Left ventricle myocardium superior (tissue), 1 donor: ENCODE measurements around the gene SORL1. TPM values are rescaled to one million over a fixed set of nuclear protein-coding genes. Genes with fewer than 3 reads are reported as not detected.
"Not testable (repeated sequence)": the region's sequence is repeated elsewhere in the genome, so short reads cannot be mapped to it uniquely, and the experiment has no call there.

Experiments
- ATAC-seq: fragments of 200-7000 bp; cut with Tn5 transposase; one replicate; pipeline ENCODE4 v1.9.1; 2020; ENCODE audit warnings: mild to moderate bottlenecking, moderate library complexity
- DNase-seq: peaks from one replicate; pipeline ENCODE4 v3.0.0-alpha.2; 2020
- intact Hi-C: fragments of 100-400 bp; cut with micrococcal nuclease; formaldehyde crosslinking; loops from one replicate; pipeline ENCODE4 v1.11.0; 2022
- total RNA-seq: library from RNA; stranded (reverse); fragmentation: NEBNext Ultra II Directional; extraction: Animal tissue kit (Norgen Biotek cat#: 25700); gene quantifications from one replicate; pipeline ENCODE4 v1.2.1, GENCODE V29; 2021
- donor health status: DM: no; HTN: yes; CAD: no; lungs with severe emphysema.

The SORL1 gene
- total RNA-seq, 1 donor from 2014 or later: 11.9 TPM

DNA sequence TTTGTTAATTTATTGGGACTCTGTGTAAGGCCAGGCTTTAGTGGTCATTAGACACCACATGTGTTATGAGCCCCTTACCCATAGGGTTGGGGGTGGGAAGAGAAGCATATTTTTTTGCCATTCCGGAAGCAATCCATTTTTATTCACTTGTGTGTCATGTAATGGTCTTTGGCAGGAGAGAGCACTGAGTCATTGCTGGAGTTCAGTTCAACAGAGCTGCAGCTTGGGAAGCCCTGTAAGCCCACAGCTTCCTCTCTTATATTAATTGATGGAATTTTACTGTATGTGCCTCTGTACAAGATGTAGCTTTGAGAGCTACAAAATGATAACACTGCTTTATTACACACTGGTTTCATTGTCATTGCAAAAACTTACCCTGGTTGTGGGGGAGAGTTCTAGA is 177.9 kb downstream of the SORL1 start:
- DNase-seq (no peak), ATAC-seq (peak; percentile 27)
- intact Hi-C loops: no loop called here

DNA sequence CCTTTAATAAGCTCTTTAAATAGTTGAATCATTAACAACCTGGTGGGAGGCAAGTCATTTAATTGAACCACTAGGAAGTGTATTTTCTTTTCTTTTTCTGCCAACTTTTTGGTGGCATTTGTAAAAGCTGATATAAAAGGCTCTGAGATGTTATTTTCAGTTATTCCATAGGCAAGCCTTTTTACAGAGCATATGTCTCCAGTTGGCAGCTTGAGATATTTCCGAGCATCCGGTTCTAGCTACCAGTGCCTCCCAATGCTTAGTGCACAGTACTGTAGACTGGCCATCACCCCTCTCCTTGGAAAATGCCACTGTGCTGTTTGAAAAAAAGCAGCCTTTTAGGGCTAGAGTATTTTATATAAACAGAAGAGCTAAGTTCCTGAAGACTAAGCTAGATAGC is 179.3 kb downstream of the SORL1 start:
- intact Hi-C loops: no loop called here
- DNase-seq: no peak

GRCh38 chr11:121634273-121634672 is 182.2 kb downstream of the SORL1 start:
- ATAC-seq (no peak), DNase-seq (no peak)
- intact Hi-C loops: no loop called here

More for the DNA sequence above, 179.3 kb downstream of the SORL1 start:
- ATAC-seq: no peak

- ATAC-seq: no peak
- no peak for DNase-seq
- intact Hi-C loops: no loop called here
Observed at GRCh38 chr11:121634889-121635288, 182.8 kb downstream of the SORL1 start.

DNA sequence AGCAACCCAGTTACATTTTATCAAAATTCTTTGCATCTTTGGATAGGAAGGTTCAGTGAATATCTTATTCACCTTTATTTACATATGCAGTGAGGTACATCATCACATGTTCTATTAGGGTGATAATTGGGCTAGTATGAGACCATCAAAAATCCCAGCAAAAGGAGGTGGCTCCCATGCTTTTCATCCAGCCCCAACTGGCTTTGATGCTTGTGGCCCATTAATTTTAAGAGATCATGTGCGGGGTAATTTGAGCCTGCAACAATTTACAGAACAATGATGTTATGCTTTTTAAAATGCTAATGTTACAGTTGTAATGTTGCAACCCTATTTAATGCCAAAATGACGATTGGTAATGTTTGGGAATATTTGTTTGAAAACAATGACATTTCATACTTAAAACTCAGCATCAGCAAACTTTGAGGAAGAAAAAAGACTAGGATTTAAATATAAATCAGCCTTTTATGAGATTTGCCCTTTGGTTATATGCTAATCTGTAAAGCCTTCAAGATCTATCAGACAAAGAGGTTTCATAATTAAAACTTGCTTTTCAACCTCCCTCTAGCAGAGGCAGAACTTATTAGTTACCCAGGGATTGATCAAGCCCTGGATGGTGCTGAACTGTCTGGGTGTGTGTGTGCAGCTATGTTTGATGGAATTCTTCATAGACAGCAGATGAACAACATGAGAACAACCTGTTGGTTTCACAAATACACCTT is 184.1 kb downstream of the SORL1 start:
- intact Hi-C loops: no loop called here
- DNase-seq: no peak
- no peak for ATAC-seq

DNA sequence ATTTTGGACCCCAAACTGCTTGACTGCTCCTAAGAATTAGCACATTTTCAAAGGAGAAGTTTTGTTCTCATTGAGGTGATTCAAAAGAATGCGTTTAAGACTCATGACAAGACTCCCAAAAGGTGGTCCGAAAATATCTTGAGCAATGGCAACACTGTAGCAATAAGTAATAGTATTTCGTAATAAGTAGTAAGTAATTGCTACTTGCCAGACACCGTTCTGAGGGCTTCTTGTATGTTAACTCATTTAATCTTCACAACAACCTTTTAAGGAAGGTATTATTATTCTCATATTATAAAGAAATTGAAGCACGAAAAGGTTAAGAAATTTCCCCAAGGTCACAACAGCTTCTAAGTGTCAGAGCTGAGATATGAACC is 184.7 kb downstream of the SORL1 start:
- ATAC-seq: no peak
- intact Hi-C loops: no loop called here
- DNase-seq: no peak

DNA sequence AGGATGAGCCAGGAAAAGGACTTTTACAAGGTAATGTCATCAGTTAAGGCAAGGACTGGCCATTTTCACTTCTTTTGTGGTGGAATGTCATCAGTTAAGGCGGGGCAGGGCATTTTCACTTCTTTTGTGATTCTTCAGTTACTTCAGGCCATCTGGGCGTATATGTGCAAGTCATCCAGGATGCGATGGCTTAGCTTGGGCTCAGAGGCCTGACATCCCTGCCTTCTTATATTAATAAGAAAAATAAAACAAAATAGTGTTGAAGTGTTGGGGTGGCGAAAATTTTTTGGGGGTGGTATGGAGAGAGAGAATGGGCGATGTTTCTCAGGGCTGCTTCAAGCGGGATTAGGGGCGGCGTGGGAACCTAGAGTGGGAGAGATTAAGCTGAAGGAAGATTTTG is 185.5 kb downstream of the SORL1 start:
- intact Hi-C loops, ATAC-seq, DNase-seq: not testable (repeated sequence)

DNA sequence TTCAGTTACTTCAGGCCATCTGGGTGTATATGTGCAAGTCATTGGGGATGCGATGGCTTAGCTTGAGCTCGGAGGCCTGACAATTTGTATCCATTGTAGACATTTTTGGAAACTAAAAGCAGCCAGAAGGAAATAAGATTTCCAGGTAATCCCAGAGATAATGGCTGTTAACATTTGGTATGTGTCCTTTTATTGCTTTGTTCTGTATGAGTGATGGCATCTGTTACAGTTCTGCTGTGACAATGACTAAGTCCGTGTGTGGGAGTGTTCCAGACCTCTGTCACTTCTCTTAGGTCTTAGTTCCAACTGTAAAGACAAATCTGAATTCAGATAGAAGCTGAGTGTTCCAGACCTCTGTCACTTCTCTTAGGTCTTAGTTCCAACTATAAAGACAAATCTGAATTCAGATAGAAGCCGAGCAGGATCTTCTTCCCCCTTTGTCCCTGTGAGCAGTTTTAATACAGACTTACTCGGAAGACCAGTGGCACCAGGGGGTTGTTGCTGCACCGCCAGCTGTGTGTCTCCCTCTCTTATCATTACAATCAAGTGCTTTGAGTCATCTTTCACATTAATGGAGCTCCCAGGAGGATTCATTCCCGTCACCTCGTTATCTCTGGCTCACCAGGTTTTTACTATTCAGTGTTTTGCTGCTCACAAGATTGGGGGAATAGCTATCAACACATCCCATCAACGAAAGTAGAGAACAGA is 191.5 kb downstream of the SORL1 start:
- ATAC-seq: no peak
- intact Hi-C loops: loop anchor here (5.0 kb wide), 1 partner anchor 869 kb away; no protein-coding TSS in a partner anchor
- DNase-seq: no peak

DNA sequence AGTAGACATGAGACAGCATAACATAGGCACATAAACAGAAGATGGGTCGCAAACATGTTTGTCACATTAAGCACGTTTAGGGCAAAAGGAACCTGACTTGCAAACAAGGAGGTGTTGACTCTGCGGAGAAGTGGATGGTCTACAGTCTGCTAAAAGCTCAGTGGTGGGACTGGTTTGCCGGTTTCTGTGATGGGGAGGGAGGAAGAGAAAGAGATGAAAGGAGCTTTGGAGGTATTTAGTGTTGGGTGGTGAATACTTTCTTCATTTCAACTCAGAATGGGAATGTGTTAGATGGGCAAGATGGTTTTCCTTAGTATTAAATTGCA is 192.0 kb downstream of the SORL1 start:
- no peak for ATAC-seq
- intact Hi-C loops: loop anchor here (5.0 kb wide), 1 partner anchor 868 kb away; no protein-coding TSS in a partner anchor
- DNase-seq: no peak

DNA sequence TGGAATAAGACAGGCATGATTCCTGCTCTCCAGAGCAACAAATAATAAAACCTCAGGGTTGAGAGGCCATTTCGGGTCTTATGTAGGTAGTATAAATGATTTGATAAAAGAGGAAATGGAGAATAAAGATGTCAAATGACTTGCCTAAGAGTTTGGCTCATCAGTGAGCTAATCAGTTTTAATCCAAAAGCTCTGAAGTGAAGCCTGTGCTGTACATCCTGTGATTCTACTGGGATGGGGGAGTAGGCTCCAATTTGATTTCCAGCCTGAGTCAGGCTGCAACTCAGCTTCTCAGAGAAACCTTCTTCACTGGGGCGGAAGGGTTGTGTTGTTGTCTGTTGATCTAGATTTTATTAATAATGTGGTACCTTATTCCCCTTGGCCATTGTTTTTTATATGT is 192.9 kb downstream of the SORL1 start:
- intact Hi-C loops: no loop called here
- no peak for DNase-seq
- ATAC-seq: no peak

DNA sequence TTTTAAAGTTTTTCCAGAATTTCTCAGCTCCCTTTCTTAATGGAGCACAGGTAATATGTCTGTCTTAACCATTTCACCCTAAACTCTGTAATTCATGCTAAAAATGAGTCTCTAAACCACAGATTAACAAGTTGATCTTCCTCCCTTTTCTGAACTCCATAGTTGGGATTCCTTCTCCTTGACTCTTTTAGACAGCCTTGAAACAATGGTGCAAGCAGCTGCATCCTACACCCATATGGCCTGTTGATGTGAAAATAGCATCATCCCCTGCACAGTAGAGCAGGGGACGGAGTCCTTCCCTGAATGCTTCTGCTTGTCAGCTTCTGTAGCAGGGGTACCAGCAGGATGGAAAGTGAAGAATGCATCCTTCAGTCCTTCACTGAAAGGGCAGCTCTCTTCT is 193.5 kb downstream of the SORL1 start:
- intact Hi-C loops: no loop called here
- ATAC-seq: no peak
- DNase-seq: no peak

DNA sequence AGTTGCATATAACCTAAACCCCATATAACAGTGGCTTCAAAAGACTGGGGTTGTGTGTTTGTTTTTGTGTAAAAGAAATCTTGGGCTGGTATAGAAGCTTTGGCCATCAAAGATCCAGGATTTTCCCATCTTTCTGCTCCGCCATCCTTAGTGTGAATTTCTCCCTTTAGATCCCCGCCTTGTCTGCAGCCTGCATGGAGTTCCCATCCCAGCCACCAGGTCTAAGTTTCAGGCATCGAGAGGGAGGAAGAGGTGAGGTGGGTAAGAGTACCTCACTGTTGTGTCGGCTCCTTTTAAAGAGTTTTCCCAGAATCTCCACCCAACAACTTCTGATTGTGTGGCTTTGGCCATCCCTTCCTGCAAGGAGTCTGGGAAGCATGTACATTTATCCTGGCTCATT is 196.2 kb downstream of the SORL1 start:
- ATAC-seq (no peak), DNase-seq (no peak)
- intact Hi-C loops: no loop called here

DNA sequence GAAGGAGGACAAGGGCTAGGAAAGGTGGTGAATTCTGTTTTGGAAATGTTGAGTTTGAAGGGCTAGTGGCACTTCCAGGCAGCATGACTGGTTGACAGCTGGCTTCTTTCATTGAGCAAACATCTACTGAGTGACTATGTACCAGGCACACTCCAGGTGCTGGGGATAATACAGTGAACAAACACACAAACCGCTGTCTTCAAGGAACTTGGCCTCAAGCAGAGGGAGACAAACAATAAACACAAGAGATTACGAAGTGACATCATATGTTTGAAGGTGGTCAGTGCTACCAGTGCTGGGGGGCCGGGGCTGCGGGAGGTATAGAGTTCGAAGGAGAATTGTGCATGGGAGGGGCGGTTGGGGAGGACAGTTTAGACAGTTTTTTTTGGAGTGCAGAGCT is 197.7 kb downstream of the SORL1 start:
- ATAC-seq (no peak), DNase-seq (no peak)
- intact Hi-C loops: loop anchor here (5.0 kb wide), 1 partner anchor 553 kb away; no protein-coding TSS in a partner anchor

DNA sequence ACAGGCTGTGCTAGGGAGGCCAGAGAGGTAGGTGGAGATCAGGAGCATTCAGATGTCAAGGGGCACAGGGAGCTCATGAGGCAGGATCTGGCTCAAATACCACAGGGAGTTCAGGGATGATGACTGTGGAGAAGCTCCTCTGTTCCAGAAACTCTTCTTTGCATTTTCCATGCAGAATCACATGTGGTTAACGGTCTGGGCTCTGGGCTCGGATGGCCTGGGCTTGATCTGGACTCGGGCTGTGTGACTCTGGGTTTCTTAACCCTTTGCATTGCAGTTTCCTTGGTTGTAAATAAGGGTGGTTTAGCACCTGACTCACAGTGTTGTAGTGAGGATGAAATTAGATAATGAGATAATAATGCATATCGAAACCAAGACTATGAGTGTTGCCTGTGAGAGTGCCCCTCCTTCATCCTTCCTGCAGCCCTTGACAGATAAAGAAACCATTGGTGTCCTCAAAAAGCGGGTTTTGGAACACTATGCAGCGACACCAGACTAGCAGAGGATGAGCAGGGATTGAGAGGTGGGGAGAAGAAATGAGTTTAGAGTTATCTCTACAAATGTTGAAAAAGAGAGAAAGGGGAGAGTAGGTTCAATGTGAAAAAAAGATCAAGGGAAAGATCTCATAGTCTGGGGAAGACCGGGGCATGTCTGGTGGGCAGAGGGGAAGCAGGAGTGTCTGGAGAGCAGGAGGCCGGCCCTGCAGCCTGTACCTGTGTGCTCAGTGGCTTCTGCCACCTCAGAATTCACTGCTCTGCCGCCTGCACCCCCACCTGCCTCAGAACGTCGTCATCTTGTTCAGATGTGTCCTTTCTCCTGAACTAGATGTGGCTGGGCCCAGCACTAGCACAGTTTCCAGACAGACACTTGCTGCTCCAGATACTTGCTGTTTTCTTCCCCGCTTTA is 198.5 kb downstream of the SORL1 start:
- DNase-seq: no peak
- intact Hi-C loops: loop anchor here (5.0 kb wide), 1 partner anchor 552 kb away; no protein-coding TSS in a partner anchor
- no peak for ATAC-seq

- DNase-seq (no peak), ATAC-seq (no peak)
- intact Hi-C loops: loop anchor here (5.0 kb wide), 1 partner anchor 551 kb away; no protein-coding TSS in a partner anchor
Observed at GRCh38 chr11:121651257-121651605, 199.1 kb downstream of the SORL1 start.

DNA sequence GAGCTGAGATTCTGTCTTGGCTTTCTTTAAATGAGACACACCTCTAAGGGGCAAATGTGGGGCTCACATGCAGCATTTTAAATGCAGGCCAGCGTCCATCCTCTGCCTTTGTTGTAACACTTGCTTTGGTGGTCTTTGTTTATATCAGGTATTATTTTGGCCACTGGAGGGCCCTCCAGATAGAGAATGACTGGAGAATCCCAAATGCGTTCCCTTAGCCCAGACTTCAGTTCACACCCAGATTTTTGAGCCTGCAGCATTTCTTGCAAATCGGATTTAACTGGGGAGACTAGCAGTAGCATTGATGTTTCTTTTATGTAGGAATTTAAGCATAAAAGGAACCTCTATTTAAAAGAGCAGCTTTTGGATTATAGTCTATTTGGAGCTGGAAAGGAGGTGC is 200.9 kb downstream of the SORL1 start:
- intact Hi-C loops: loop anchor here (5.0 kb wide), 1 partner anchor 549 kb away; no protein-coding TSS in a partner anchor
- no peak for DNase-seq
- no peak for ATAC-seq

DNA sequence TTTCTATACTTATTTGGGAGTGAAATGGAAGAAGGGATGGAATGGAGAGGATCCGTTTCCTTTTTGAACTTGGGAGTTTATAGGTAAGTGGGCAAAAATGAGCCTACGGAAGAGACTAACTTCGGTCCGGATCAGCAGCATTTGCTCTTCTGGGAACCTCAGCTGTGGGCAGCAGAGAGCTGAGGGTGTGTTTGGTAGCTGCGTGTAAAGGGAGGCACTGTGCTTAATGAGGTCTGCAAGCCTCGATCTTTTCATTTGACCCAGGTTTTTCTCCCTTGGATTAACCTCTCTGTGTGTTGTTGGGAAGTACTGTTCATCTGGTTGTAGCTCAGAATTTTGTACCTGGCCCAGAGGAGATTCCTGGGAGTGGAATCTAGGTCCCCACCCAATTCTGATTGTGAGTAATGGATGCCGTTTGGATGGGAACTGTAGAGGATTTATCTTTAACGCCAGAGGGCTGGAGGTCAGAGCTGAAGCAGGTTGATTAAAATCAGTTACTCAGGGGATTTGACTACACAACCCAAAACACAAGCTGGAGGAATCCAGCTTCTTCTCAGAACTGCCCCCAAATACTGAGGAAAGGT is 202.2 kb downstream of the SORL1 start:
- intact Hi-C loops: loop anchor here (5.0 kb wide), 1 partner anchor 548 kb away; no protein-coding TSS in a partner anchor
- no peak for ATAC-seq
- no peak for DNase-seq

DNA sequence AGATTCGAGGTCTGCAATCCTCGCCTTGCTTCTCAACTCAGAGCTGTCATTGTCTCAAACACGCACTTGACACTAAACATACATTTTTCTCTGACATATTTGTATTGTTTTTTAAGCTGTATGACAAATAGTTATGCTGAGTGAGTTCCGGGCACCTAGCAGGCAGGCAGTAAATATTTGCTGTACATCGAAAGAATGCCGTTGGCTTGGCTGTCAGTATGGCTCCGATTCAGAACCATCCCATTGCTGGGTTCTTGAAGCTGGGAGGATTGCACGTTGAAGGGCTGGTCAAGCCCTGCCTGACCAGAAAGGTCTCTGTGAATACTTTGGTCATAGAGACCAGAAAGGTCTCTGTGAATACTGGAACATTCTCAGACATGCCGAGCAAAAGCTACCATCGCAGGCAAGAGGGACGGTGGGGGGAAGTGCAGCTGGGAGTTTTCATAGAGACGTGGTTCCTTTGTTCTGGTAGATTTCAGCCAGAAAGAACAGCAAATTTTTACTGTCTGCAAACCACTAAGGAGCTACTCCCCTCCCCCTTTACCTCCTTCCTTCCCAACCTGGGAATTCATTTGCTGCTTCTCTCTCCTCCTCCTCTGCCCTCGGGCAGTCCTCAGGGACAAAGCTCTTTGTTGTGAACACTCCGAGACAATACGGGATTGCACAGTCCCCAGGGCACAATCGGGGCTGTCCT is 202.9 kb downstream of the SORL1 start:
- intact Hi-C loops: loop anchor here (5.0 kb wide), 1 partner anchor 547 kb away; no protein-coding TSS in a partner anchor
- no peak for DNase-seq
- ATAC-seq: no peak
